Measurements from ENCODE around the gene PLSCR1. TPM values are rescaled to one million over a fixed set of nuclear protein-coding genes. Genes with fewer than 3 reads are reported as not detected.
A peak's percentile ranks its signal among the peaks of the same experiment; 100 is the strongest.

PLSCR1 gene
- total RNA-seq, 3 donors from 2014 or later (not counting 1 experiment from before 2014, with no cell fraction given), result 24.2 to 38.2 (median 35.2) TPM

DNA sequence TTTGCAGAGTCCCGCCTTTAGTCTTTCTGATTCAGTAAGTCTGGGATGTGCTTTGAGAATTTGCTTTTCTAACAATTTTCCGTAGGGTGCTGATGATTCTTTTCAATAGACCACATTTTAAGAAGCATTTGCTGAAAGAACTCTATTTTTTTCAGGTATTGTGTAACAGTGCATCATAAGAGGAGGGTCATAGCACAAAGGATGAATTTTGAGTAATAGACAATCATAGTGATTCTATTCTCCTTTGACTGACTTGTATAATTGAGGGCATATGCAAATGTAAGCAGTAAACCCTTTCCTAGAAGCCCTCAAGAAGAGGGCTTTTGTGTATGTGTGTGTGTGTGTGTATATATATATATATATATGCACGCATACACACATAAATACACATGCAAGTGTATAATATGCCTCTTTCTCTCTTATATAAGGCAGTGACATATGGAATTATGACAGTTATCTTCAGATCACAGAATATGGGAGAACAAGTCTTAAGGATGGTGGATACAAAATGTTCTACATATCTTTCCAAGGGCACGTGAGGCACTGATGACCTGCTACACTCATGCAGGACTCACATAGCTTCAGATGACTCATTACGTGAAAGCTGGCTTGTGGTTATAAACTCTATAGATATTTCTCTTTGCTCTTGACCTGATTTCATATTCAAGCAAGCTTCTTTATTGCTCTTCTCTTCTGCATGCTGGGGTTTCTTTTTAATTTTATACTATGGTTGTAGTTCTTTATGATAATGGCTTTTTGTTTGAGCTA is 6.5 kb upstream of the PLSCR1 start:
- peak in 1 of 2 donors; percentile 19 for DNase-seq
- H3K4me3 ChIP-seq (ENCODE audit: low read length), result no peak overlapping the region
- no peaks in the 10 kb centered on the region for H3K36me3 Mint-ChIP-seq
- no peaks in the 10 kb centered on the region for H3K4me1 ChIP-seq (ENCODE audit: control insufficient read depth, insufficient read depth, low read length)
- no peaks in the 10 kb centered on the region for H3K36me3 ChIP-seq (ENCODE audit: control insufficient read depth, insufficient read depth, low read length)
- TF ChIP-seq, protein P1, sequence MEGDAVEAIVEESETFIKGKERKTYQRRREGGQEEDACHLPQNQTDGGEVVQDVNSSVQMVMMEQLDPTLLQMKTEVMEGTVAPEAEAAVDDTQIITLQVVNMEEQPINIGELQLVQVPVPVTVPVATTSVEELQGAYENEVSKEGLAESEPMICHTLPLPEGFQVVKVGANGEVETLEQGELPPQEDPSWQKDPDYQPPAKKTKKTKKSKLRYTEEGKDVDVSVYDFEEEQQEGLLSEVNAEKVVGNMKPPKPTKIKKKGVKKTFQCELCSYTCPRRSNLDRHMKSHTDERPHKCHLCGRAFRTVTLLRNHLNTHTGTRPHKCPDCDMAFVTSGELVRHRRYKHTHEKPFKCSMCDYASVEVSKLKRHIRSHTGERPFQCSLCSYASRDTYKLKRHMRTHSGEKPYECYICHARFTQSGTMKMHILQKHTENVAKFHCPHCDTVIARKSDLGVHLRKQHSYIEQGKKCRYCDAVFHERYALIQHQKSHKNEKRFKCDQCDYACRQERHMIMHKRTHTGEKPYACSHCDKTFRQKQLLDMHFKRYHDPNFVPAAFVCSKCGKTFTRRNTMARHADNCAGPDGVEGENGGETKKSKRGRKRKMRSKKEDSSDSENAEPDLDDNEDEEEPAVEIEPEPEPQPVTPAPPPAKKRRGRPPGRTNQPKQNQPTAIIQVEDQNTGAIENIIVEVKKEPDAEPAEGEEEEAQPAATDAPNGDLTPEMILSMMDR (IDR thresholded peaks at IDR 0.05), result no peak
- no peaks in the 10 kb centered on the region for H3K9me3 ChIP-seq (ENCODE audit: control insufficient read depth, insufficient read depth, low read length)
- no peaks in the 10 kb centered on the region for H3K27me3 Mint-ChIP-seq (ENCODE audit: low read depth in 2 of 2)
- no peak overlapping the region for H3K27ac ChIP-seq (ENCODE audit: low read length)
- H3K27me3 ChIP-seq (ENCODE audit: control insufficient read depth, insufficient read depth, low read length), result no peaks in the 10 kb centered on the region
- peaks cover 43 to 46% of the 10 kb centered on the region in 2 donors for H3K4me1 Mint-ChIP-seq
- H3K4me3 Mint-ChIP-seq, result no peak overlapping the region
- H3K27ac Mint-ChIP-seq, result peak overlapping the region; percentile 12 to 72
- ATAC-seq, result peak; percentile 33 to 66 (median 44)
- H3K9me3 Mint-ChIP-seq, result no peaks in the 10 kb centered on the region
- WGBS (ENCODE audit: insufficient coverage), result 67% methylated on average over 2 of the region's 5 CpGs
- intact Hi-C loops (cut with micrococcal nuclease), result no loop called here

DNA sequence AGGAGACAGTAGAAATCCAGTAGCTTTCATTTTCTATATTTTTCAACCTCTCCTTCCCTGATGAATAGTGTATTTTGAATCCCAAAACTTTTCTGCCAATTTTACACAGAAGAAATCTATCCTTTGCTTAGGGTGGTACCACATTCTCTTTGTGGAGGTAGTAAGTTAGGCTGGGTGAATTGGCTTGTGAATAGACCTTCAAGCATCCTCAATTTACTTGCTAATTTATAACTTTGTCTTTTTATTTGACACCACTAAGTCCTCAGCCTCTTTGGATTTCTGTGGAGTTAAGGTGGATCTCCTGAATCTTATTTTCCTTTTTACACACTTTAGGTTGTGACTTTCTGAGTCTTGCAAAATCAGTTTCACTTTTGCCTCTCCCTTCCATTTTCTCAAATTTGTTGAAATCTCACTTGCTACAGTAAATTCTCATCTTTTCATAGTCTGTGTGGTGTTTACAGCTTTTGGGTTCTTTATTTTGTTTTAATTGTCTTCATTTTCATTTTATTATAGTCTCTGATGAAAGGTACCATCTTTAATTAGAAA is 5.7 kb upstream of the PLSCR1 start:
- H3K4me1 Mint-ChIP-seq, result peaks cover 47% of the 10 kb centered on the region in 2 donors
- H3K27ac Mint-ChIP-seq, result peak overlapping the region; percentile 12 to 72

DNA sequence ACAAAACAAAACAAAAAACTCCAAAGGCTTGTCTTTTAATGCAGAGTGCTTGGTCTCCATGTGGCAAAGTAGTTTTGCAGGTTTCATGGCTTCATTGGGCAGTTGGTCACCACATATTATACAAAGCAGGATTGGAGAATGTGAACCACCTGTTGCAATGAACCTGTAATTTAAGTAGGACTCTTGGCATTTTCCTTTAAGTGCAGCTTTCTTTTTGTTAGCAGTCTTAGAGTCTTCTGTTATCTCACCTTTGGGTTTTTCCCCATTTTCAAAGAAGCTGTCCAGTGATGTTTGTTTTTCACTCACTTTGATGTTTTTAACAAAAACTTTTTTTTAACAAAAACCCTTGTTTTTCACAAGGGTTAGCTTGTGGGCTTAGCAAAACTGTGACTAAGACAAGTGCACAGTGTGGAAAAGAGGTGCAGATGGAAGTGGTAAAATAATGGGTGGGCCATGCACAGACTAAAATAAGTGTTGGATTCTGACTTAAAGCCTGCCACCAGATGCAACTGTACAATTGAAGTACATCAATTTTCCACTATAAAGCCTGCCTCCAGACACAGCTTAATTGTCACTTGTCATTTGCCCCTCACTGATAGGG is 2.9 kb upstream of the PLSCR1 start:
- H3K27me3 ChIP-seq (ENCODE audit: control insufficient read depth, insufficient read depth, low read length), result no peaks in the 10 kb centered on the region
- ATAC-seq (no peak), DNase-seq (peak in 1 of 2 donors; percentile 11)
- no peak overlapping the region for H3K4me3 ChIP-seq (ENCODE audit: low read length)
- H3K9me3 Mint-ChIP-seq, result no peaks in the 10 kb centered on the region
- H3K4me1 ChIP-seq (ENCODE audit: control insufficient read depth, insufficient read depth, low read length), result peaks cover 9% of the 10 kb centered on the region
- no peak overlapping the region for H3K27ac ChIP-seq (ENCODE audit: low read length)
- no peaks in the 10 kb centered on the region for H3K36me3 ChIP-seq (ENCODE audit: control insufficient read depth, insufficient read depth, low read length)
- intact Hi-C loops (cut with micrococcal nuclease), result no loop called here
- H3K9me3 ChIP-seq (ENCODE audit: control insufficient read depth, insufficient read depth, low read length), result no peaks in the 10 kb centered on the region
- H3K4me3 Mint-ChIP-seq, result peak overlapping the region; percentile 45
- peaks cover 55 to 63% of the 10 kb centered on the region in 2 donors for H3K4me1 Mint-ChIP-seq
- no peaks in the 10 kb centered on the region for H3K36me3 Mint-ChIP-seq
- TF ChIP-seq, protein P1 (IDR thresholded peaks at IDR 0.05), result no peak
- peak overlapping the region; percentile 76 to 97 for H3K27ac Mint-ChIP-seq
- H3K27me3 Mint-ChIP-seq (ENCODE audit: low read depth in 2 of 2), result no peaks in the 10 kb centered on the region

More for the DNA sequence above, 5.7 kb upstream of the PLSCR1 start:
- no peaks in the 10 kb centered on the region for H3K27me3 ChIP-seq (ENCODE audit: control insufficient read depth, insufficient read depth, low read length)
- Mint-ChIP-seq H3K27me3 (ENCODE audit: low read depth in 2 of 2) (no peaks in the 10 kb centered on the region), H3K9me3 (no peaks in the 10 kb centered on the region), H3K36me3 (no peaks in the 10 kb centered on the region), H3K4me3 (peak overlapping the region; percentile 17)
- TF ChIP-seq, protein P1 (IDR thresholded peaks at IDR 0.05), result no peak
- intact Hi-C loops (cut with micrococcal nuclease), result no loop called here
- no peaks in the 10 kb centered on the region for H3K4me1 ChIP-seq (ENCODE audit: control insufficient read depth, insufficient read depth, low read length)
- ATAC-seq (no peak), DNase-seq (no peak)
- H3K4me3 ChIP-seq (ENCODE audit: low read length), result no peak overlapping the region
- H3K36me3 ChIP-seq (ENCODE audit: control insufficient read depth, insufficient read depth, low read length), result no peaks in the 10 kb centered on the region
- no peak overlapping the region for H3K27ac ChIP-seq (ENCODE audit: low read length)
- H3K9me3 ChIP-seq (ENCODE audit: control insufficient read depth, insufficient read depth, low read length), result no peaks in the 10 kb centered on the region

Measured in natural killer cell (primary cell).